HEK293 (cell line): ENCODE measurements around the gene VEPH1.
A peak's percentile ranks its signal among the peaks of the same experiment; 100 is the strongest.

Experiments used
- CTCF ChIA-PET: fragments of 350-600 bp; formaldehyde crosslinking; extraction: SDS; loops from one replicate; lab custom pipeline; 2021; ENCODE audit warnings: antibody characterized with exemption; lab: Yijun Ruan, JAX
- POLR2A ChIA-PET: fragments of 300-600 bp; formaldehyde crosslinking; extraction: SDS; loops from one replicate; lab custom pipeline; 2020; ENCODE audit warnings: antibody characterized with exemption, inconsistent platforms; lab: Yijun Ruan, JAX
- H3K27ac ChIP-seq: fragments of 200-500 bp; sonication (Bioruptor generic); 2 replicates; pipeline ENCODE4 v1.5.1; 2014; ENCODE audit warnings: low read depth, low read length, control low read depth, inconsistent platforms; ENCODE audit errors: extremely low read depth
- H3K36me3 ChIP-seq, 2 experiments: fragments of 200-500 bp in 1 of 2; sonication (Bioruptor generic) in 1 of 2; 1 replicate in 1 of 2; 2 replicates in 1 of 2; pipeline ENCODE4 v1.5.1; 2014 to 2017; ENCODE audit warnings: inconsistent platforms in 2 of 2, low read length in 2 of 2; ENCODE audit not compliant: control insufficient read depth in 2 of 2, insufficient read depth in 1 of 2
- H3K4me1 ChIP-seq: fragments of 200-500 bp; sonication (Bioruptor generic); 2 replicates; pipeline ENCODE4 v1.5.1; 2014; ENCODE audit warnings: mild to moderate bottlenecking, low read length, inconsistent platforms; ENCODE audit not compliant: control insufficient read depth, insufficient read depth
- H3K4me3 ChIP-seq: 2 replicates; pipeline ENCODE4 v1.5.1; 2011; ENCODE audit warnings: low read depth, mild to moderate bottlenecking, control low read depth, low read length, moderate library complexity
- H3K9me3 ChIP-seq: fragments of 200-500 bp; sonication (Bioruptor generic); 2 replicates; pipeline ENCODE4 v1.5.1; 2014; ENCODE audit warnings: low read depth, low read length, inconsistent platforms; ENCODE audit not compliant: control insufficient read depth, insufficient read depth
- YY2 ChIP-seq: fragments of 450-650 bp; formaldehyde crosslinking; IDR thresholded peaks from 2 replicates; pipeline ENCODE4 v1.5.1; 2016; ENCODE audit warnings: missing biosample characterization, missing genetic modification characterization
- ZBTB20 ChIP-seq: fragments of 450-650 bp; formaldehyde crosslinking; IDR thresholded peaks from 2 replicates; pipeline ENCODE4 v1.5.1; 2016; ENCODE audit warnings: missing biosample characterization, missing genetic modification characterization
- ZBTB8A ChIP-seq: fragments of 450-650 bp; formaldehyde crosslinking; IDR thresholded peaks from 2 replicates; pipeline ENCODE4 v1.5.1; 2016; ENCODE audit warnings: missing biosample characterization, missing genetic modification characterization
- ZFP69B ChIP-seq: fragments of 450-650 bp; formaldehyde crosslinking; IDR thresholded peaks from 2 replicates; pipeline ENCODE4 v1.5.1; 2016; ENCODE audit warnings: missing biosample characterization, missing genetic modification characterization
- ZNF133 ChIP-seq: fragments of 450-650 bp; formaldehyde crosslinking; IDR thresholded peaks from 2 replicates; pipeline ENCODE4 v1.5.1; 2016; ENCODE audit warnings: missing biosample characterization, missing genetic modification characterization
- ZNF157 ChIP-seq: fragments of 450-650 bp; formaldehyde crosslinking; IDR thresholded peaks from 2 replicates; pipeline ENCODE4 v1.5.1; 2016; ENCODE audit warnings: missing biosample characterization, missing genetic modification characterization
- ZNF2 ChIP-seq: fragments of 450-650 bp; formaldehyde crosslinking; IDR thresholded peaks from 2 replicates; pipeline ENCODE4 v1.5.1; 2016; ENCODE audit warnings: missing biosample characterization, missing genetic modification characterization
- ZNF24 ChIP-seq: fragments of 450-650 bp; formaldehyde crosslinking; IDR thresholded peaks from 2 replicates; pipeline ENCODE4 v1.5.1; 2016; ENCODE audit warnings: missing biosample characterization, missing genetic modification characterization
- ZNF248 ChIP-seq: fragments of 450-650 bp; formaldehyde crosslinking; IDR thresholded peaks from 2 replicates; pipeline ENCODE4 v1.5.1; 2017; ENCODE audit warnings: missing biosample characterization, missing genetic modification characterization
- ZNF280C ChIP-seq: fragments of 450-650 bp; formaldehyde crosslinking; IDR thresholded peaks from 2 replicates; pipeline ENCODE4 v1.5.1; 2016; ENCODE audit warnings: missing biosample characterization, missing genetic modification characterization
- ZNF302 ChIP-seq: fragments of 450-650 bp; formaldehyde crosslinking; IDR thresholded peaks from 2 replicates; pipeline ENCODE4 v1.5.1; 2016; ENCODE audit warnings: missing biosample characterization, missing genetic modification characterization, low read depth
- ZNF335 ChIP-seq: fragments of 450-650 bp; formaldehyde crosslinking; conservative IDR thresholded peaks from 2 replicates; pipeline ENCODE4 v1.5.1; 2016; ENCODE audit warnings: missing biosample characterization, missing genetic modification characterization
- ZNF341 ChIP-seq: fragments of 450-650 bp; formaldehyde crosslinking; IDR thresholded peaks from 2 replicates; pipeline ENCODE4; 2016; ENCODE audit warnings: low read depth, missing biosample characterization, missing genetic modification characterization
- ZNF404 ChIP-seq: fragments of 450-650 bp; formaldehyde crosslinking; IDR thresholded peaks from 2 replicates; pipeline ENCODE4 v1.5.1; 2017; ENCODE audit warnings: missing biosample characterization, missing genetic modification characterization
- ZNF426 ChIP-seq: fragments of 450-650 bp; formaldehyde crosslinking; IDR thresholded peaks from 2 replicates; pipeline ENCODE4 v1.5.1; 2017; ENCODE audit warnings: missing biosample characterization, missing genetic modification characterization, mild to moderate bottlenecking, inconsistent platforms, moderate library complexity
- ZNF518A ChIP-seq: fragments of 450-650 bp; formaldehyde crosslinking; conservative IDR thresholded peaks from 2 replicates; pipeline ENCODE4 v1.5.1; 2016; ENCODE audit warnings: low read depth, missing biosample characterization, missing genetic modification characterization
- ZNF596 ChIP-seq: fragments of 450-650 bp; IDR thresholded peaks from 2 replicates; pipeline ENCODE4 v1.5.0; 2018; ENCODE audit warnings: missing biosample characterization, mild to moderate bottlenecking, missing genetic modification characterization, moderate library complexity
- ZNF677 ChIP-seq: fragments of 450-650 bp; IDR thresholded peaks from 2 replicates; pipeline ENCODE4 v1.5.0; 2018; ENCODE audit warnings: missing biosample characterization, mild to moderate bottlenecking, missing genetic modification characterization, moderate library complexity
- ZNF704 ChIP-seq: fragments of 450-650 bp; formaldehyde crosslinking; IDR thresholded peaks from 2 replicates; pipeline ENCODE4 v1.5.1; 2016; ENCODE audit warnings: missing biosample characterization, missing genetic modification characterization
- ZNF707 ChIP-seq: fragments of 450-650 bp; formaldehyde crosslinking; IDR thresholded peaks from 2 replicates; pipeline ENCODE4 v1.5.1; 2016; ENCODE audit warnings: missing biosample characterization, missing genetic modification characterization
- ZNF843 ChIP-seq: fragments of 450-650 bp; formaldehyde crosslinking; IDR thresholded peaks from 2 replicates; pipeline ENCODE4 v1.5.1; 2016; ENCODE audit warnings: missing biosample characterization, missing genetic modification characterization
- ZSCAN16 ChIP-seq: fragments of 450-650 bp; formaldehyde crosslinking; IDR thresholded peaks from 2 replicates; pipeline ENCODE4 v1.5.1; 2016; ENCODE audit warnings: missing biosample characterization, missing genetic modification characterization

VEPH1 gene

GRCh38 chr3:157369727-157370421 is 133.3 kb downstream of the VEPH1 start (continued):
- TF ChIP-seq ZNF133 (tag by site-specific recombination): no peak
- TF ChIP-seq ZNF596 (tag by site-specific recombination): peak; percentile 54; the same call in 1 of the 2 replicates
- no peak for TF ChIP-seq ZNF518A (tag by site-specific recombination)
- no peak for TF ChIP-seq ZNF24
- TF ChIP-seq ZSCAN16 (tag by site-specific recombination): no peak
- no peak for TF ChIP-seq YY2 (tag by site-specific recombination)
- TF ChIP-seq ZNF843: no peak
- no peak for TF ChIP-seq ZBTB20 (tag by site-specific recombination)

GRCh38 chr3:157368171-157368570 is 135.0 kb downstream of the VEPH1 start:
- POLR2A ChIA-PET: no interaction called here
- CTCF ChIA-PET: no interaction called here
- no peak overlapping the region for H3K27ac ChIP-seq

More at GRCh38 chr3:157368171-157368570, 135.0 kb downstream of the VEPH1 start:
- Histone ChIP-seq H3K4me1 (peaks cover 3% of the 10 kb centered on the region; the same call in 1 of the 2 replicates), H3K4me3 (no peak overlapping the region), H3K36me3 (no peaks in the 10 kb centered on the region), H3K9me3 (no peaks in the 10 kb centered on the region)
- TF ChIP-seq ZNF426 (tag by site-specific recombination): no peak
- no peak for TF ChIP-seq ZNF677
- no peak for TF ChIP-seq ZNF157 (tag by site-specific recombination)
- no peak for TF ChIP-seq ZNF404 (tag by site-specific recombination)
- no peak for TF ChIP-seq ZNF335
- TF ChIP-seq ZFP69B: no peak
- no peak for TF ChIP-seq ZNF280C
- no peak for TF ChIP-seq ZNF707
- no peak for TF ChIP-seq ZBTB8A (tag by site-specific recombination)
- TF ChIP-seq ZNF2: no peak
- TF ChIP-seq ZNF341 (tag by site-specific recombination): no peak
- TF ChIP-seq ZNF302 (tag by site-specific recombination): no peak
- no peak for TF ChIP-seq ZNF248 (tag by site-specific recombination)
- TF ChIP-seq ZNF704 (tag by site-specific recombination): no peak
